Neural cell (in vitro differentiated cells): Measurements from ENCODE around the gene CTDNEP1.

Experiments used
- CTCF ChIP-seq: fragments of 450-650 bp; IDR thresholded peaks from 2 replicates; pipeline ENCODE4 v1.5.1; 2014; ENCODE audit warnings: antibody characterized with exemption, mild to moderate bottlenecking, moderate library complexity; ENCODE audit not compliant: poor library complexity, severe bottlenecking
- EP300 ChIP-seq: fragments of 450-650 bp; conservative IDR thresholded peaks from 2 replicates; pipeline ENCODE4 v1.6.1; 2014; ENCODE audit warnings: antibody characterized with exemption, mild to moderate bottlenecking, moderate library complexity; ENCODE audit not compliant: poor library complexity, severe bottlenecking
- EZH2 ChIP-seq: fragments of 200-600, 300-800 bp; shearing (Covaris generic), sonication (generic); IDR thresholded peaks from 2 replicates; pipeline ENCODE4 v1.6.1; 2014; ENCODE audit warnings: antibody characterized with exemption, low read length, borderline replicate concordance, mild to moderate bottlenecking; ENCODE audit not compliant: insufficient read depth, poor library complexity, severe bottlenecking
- MXI1 ChIP-seq: fragments of 450-650 bp; conservative IDR thresholded peaks from 2 replicates; pipeline ENCODE4 v1.6.1; 2014; ENCODE audit warnings: antibody characterized with exemption, mild to moderate bottlenecking; ENCODE audit not compliant: poor library complexity, severe bottlenecking
- POLR2AphosphoS5 ChIP-seq: IDR thresholded peaks from 2 replicates; pipeline ENCODE4 v1.6.1; 2012
- RAD21 ChIP-seq: fragments of 450-650 bp; conservative IDR thresholded peaks from 2 replicates; pipeline ENCODE4 v1.6.1; 2014; ENCODE audit warnings: antibody characterized with exemption, mild to moderate bottlenecking, moderate library complexity
- SMC3 ChIP-seq: fragments of 450-650 bp; conservative IDR thresholded peaks from 2 replicates; pipeline ENCODE4 v1.6.1; 2014; ENCODE audit warnings: antibody characterized with exemption, mild to moderate bottlenecking, moderate library complexity; ENCODE audit not compliant: poor library complexity
- TAF1 ChIP-seq: IDR thresholded peaks from 2 replicates; pipeline ENCODE4 v1.6.1; 2012; ENCODE audit warnings: low read depth
- TF ChIP-seq, protein P1 (sequence below): IDR thresholded peaks from 2 replicates; pipeline ENCODE4 v1.6.1; 2012; ENCODE audit warnings: borderline replicate concordance

GRCh38 chr17:7236808-7237207 lies 14.7 kb downstream of the CTDNEP1 start:
- TF ChIP-seq CTCF (no peak), SMC3 (no peak), TAF1 (no peak), MXI1 (no peak), EZH2 (no peak), EP300 (no peak), RAD21 (no peak), POLR2AphosphoS5 (no peak)
- TF ChIP-seq, protein P1, sequence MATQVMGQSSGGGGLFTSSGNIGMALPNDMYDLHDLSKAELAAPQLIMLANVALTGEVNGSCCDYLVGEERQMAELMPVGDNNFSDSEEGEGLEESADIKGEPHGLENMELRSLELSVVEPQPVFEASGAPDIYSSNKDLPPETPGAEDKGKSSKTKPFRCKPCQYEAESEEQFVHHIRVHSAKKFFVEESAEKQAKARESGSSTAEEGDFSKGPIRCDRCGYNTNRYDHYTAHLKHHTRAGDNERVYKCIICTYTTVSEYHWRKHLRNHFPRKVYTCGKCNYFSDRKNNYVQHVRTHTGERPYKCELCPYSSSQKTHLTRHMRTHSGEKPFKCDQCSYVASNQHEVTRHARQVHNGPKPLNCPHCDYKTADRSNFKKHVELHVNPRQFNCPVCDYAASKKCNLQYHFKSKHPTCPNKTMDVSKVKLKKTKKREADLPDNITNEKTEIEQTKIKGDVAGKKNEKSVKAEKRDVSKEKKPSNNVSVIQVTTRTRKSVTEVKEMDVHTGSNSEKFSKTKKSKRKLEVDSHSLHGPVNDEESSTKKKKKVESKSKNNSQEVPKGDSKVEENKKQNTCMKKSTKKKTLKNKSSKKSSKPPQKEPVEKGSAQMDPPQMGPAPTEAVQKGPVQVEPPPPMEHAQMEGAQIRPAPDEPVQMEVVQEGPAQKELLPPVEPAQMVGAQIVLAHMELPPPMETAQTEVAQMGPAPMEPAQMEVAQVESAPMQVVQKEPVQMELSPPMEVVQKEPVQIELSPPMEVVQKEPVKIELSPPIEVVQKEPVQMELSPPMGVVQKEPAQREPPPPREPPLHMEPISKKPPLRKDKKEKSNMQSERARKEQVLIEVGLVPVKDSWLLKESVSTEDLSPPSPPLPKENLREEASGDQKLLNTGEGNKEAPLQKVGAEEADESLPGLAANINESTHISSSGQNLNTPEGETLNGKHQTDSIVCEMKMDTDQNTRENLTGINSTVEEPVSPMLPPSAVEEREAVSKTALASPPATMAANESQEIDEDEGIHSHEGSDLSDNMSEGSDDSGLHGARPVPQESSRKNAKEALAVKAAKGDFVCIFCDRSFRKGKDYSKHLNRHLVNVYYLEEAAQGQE, result no peak
